ENCODE results near the gene NFKB1.

Gene NFKB1

DNA sequence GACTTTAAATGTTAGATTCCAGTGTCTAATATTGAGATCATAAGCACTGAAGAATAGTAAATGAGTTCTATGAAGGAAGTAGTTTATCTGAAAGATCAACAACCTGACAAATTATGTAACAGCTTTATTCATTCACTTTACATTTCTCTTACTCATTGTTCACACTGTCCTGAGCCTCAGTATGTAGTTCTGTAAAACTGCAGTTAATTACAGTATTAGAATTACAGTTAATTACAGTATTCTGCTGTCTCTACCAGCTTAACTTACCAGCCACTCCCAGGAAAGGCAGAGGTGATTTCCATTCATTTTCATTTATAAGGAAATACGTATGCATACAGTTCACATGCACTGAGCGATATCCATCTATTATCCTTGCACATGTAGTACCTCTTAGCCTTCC, 32.7 kb downstream of the NFKB1 start:
- no peak for DNase-seq

DNA sequence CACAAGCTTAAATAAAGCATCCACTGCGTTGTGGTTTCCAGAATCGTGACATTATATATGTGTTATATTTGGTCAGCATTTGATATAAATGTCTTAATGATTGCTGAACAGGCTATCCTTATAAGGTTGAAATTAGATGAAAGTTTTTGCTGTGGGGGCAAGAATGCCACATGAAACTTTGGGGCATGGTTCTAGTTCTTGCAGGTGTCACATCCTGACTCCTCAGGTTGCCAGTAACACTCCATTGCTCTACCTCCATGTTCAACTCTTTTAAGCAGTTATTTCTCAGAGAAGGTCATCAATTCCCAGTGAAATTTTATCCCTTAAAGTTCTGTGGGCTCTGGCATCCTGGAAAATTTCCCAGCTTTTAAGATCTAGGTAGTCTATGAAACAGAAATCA, 33.7 kb downstream of the NFKB1 start:
- DNase-seq = no peak

GRCh38 chr4:102535398-102536082, 34.4 kb downstream of the NFKB1 start:
- DNase-seq = no peak

DNA sequence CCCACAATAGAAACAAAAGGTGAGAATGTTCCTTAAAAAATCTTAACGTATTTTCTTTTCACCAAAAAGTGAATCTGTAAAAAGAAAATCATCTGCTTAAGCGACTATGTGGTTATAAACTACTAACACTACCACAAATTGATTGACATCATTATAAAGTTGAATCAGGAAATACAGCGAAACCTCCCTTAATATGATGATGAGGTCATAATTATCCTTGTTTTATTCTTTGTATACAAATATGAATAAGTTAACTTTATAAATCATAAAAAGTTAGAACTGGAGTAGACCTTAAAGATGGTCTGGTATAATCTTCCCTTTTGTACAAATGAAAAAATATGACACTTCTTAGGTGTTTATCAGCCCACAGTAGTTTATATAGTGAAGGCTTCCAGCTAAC, 35.6 kb downstream of the NFKB1 start:
- no peak for DNase-seq

- DNase-seq = no peak
Measured at GRCh38 chr4:102537269-102537668, 36.1 kb downstream of the NFKB1 start.

DNA sequence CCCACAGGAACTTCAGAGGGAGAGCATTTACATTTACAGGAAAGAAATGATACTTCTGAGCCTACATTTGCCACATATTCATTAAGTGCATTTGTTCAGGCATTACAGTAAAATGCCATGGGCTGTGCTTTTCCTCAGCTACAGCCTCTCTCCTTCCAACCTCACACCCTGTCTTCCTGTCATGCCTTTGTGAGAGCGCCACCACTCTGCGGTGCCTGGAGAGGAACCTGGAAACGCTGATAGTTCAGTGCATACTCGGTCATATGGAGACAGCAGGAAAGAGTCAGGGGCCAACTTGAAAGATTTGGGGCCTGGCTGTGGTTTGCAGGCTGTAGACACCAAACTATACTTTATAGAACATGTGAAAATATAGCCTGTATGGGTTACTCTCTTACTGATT, 40.5 kb downstream of the NFKB1 start:
- no peak for DNase-seq

GRCh38 chr4:102543030-102543928, 42.1 kb downstream of the NFKB1 start:
- no peak for DNase-seq

- DNase-seq = no peak
Measured at GRCh38 chr4:102546635-102547034, 45.5 kb downstream of the NFKB1 start.

GRCh38 chr4:102547973-102548372, 46.8 kb downstream of the NFKB1 start:
- DNase-seq = no peak

GRCh38 chr4:102551958-102552565, 50.9 kb downstream of the NFKB1 start:
- no peak for DNase-seq

DNA sequence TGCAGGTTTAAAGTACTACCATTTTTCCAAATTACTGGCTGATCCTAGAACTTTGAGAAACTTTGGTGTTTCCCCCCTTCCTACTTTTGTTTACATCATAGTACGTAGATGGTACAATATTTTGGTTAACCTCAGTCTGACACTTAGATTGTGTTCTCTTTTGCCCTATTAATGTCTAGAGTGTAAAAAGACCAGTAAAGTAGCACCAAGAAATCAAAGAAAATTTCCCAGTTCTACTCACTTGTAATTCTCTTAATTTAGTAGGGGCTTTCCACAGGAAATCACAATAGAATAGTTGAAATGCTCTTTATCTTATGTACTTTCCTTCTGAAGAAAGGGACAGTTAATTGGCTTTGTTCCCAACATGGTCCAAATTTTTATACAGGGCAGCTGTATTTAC, 51.6 kb downstream of the NFKB1 start:
- DNase-seq = no peak

- no peak for DNase-seq
Measured at GRCh38 chr4:102553982-102554381, 52.8 kb downstream of the NFKB1 start.

- no peak for DNase-seq
Measured at GRCh38 chr4:102554482-102554881, 53.3 kb downstream of the NFKB1 start.

- no peak for DNase-seq
Measured at GRCh38 chr4:102554992-102555391, 53.8 kb downstream of the NFKB1 start.

DNA sequence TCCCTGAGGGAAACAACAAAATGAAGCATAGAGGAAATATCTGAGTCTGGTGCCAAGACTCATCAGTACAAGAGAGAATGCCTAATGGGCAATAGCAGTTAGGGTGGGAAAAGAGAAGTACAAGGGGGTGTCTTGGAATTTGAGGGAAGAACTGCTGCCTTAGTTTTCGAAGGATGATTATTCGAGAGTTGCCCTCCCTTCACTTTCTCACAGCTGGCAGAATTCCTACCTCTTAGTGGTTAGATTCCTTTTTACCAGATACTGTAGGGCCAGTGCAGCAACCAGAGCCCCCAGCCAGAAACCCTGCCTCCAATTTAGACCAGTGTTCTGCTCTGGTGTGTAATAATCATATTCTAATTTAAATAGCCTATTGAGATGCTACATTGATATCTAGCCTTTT, 56.5 kb downstream of the NFKB1 start:
- no peak for DNase-seq

- no peak for DNase-seq
Measured at GRCh38 chr4:102560115-102560514, 59.0 kb downstream of the NFKB1 start.

DNA sequence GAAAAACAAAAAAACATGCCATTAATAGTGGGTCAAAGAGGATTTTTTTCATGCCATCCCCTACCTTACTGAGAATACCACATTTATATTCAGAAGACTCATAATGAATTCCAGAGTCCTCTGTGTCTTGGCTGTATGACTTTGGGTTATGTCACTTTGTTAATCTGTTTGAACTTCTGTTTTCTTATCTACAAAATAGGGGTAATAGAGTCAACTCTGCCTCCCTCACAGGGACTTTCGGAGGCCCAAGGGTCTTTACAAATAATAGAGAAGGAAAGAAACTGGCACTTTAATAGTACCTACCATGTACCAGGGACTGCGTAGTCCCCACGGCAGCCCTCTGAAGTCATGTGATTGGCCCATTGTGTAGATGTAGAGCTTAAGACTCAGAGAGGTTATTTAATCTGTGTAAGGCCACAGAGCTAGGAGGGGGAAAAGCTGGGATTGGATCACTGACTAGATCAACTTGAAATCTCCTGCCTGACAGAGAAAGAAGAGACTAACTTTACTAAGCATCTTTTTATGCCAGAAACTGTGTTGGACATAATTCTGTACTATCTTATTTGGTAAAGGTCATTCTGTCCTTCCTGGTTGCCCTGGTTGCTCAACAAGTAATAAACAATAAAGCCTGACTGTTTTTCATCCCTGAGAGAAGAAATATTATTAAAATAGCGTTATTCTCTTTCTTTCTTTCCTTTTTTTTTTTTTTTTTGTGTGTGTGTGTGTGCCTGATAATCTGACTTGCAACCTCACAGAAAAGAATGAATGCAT, 59.6 kb downstream of the NFKB1 start:
- DNase-seq = no peak

DNA sequence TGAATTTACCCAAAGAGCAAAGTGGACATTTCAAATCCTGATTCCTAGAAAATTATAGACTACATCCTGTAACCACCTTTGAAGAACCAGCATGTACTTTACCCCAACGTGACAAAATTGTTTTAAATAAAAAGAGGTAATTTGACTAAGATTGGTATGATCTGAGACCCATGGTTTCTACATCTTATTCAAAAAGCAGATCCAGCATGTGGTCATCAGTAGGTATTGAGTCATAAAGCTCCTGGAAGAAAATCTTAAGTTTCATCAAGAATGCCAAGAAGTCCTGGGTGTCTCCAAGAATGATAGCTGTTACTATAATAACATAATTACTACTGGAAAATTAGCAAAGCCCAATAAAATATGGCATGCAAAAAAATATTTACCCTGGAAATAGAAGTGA, 61.8 kb downstream of the NFKB1 start:
- DNase-seq = no peak

DNA sequence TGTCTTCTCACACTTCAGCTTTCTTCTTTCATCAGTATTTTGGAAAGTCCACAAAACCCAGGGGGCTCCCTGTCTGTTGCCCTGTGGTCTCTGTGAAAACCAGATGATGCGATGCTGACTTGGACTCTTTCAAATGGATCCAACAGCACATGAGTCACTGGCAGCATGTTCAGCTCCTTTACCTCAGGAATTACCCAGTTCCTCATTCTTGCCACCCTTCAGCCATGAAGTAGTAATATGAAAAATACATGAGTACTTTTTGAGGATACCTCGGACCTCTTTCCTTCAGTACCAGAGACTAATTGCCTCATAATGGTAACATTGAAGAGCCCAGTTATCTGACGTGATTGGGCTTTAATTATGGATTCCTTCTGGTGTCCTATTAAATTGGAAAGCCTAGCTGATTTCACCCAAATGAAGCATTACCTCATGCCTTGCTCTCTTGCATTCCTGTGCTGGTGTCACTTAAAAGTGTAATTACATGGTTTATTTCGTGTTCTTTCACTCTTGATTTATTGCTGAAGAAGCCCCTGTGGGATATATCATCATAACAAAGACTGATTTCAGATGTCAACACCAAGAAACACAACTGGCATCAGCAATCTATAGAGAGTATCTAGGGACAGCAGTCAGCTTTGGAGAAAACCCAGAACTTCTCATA, 63.4 kb downstream of the NFKB1 start:
- peak in 1 of 2 experiments; percentile 25 for DNase-seq

GRCh38 chr4:102565696-102566095, 64.5 kb downstream of the NFKB1 start:
- DNase-seq = no peak

DNA sequence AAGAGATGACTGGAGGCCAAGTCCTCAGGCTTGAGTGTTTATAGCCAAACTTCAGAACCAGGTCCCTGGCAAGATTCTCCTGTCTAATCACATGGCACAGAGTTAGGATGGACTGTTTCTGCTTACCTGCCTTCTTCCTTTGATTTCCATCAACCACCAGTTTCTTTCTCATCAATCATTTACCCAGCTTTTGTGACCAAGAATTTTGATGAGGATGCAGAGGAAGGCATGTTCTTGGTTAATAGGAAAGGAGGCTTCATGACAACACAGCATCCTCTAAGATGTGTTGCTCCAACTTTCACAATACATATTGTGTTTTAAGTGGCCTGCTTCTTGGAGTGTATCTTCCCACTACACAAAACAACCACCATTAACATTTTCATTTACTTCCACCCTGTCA, 65.3 kb downstream of the NFKB1 start:
- DNase-seq = no peak

- no peak for DNase-seq
Measured at GRCh38 chr4:102567427-102567826, 66.3 kb downstream of the NFKB1 start.

DNA sequence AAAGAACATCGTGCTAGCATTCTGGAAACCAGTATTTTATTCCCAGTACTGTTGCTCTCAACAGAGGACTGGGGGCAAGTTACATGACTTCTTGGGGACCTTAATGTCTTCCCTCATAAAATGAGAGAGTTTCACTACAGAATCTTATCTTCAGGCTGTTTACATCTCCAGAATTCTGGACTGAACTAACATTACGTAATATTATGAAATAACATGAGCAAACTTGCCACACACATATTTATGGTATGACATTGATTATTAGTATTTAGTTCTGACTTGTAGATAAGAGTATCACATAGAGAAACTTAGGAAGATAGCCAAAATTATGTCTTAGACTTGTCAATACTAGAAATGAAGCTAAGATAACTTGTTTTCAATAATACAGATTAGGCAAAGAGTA, 68.0 kb downstream of the NFKB1 start:
- no peak for DNase-seq

All from stimulated activated CD4-positive, alpha-beta T cell treated with anti-CD3 and anti-CD28 coated beads, Interleukin-4, amount 100 ng/mL, for 4 hours (primary cell).